Stimulated activated CD8-positive, alpha-beta memory T cell treated with anti-CD3 and anti-CD28 coated beads, Interleukin-12 subunit alpha, Interleukin-12 subunit beta, amount 100 ng/mL, for 24 hours (primary cell): ENCODE measurements around the gene GRIA4.

Experiments
- DNase-seq: peaks from one replicate; pipeline ENCODE4 v3.0.0-alpha.2; 2020; ENCODE audit errors: extremely low read depth

GRIA4 gene

GRCh38 chr11:105639527-105639926, 29.7 kb downstream of the GRIA4 start:
- DNase-seq = no peak

- no peak for DNase-seq
Measured at GRCh38 chr11:105641433-105641832, 31.6 kb downstream of the GRIA4 start.

GRCh38 chr11:105642870-105643269, 33.0 kb downstream of the GRIA4 start:
- DNase-seq = no peak

GRCh38 chr11:105644839-105645573, 35.1 kb downstream of the GRIA4 start:
- DNase-seq = no peak

GRCh38 chr11:105647780-105648179, 37.9 kb downstream of the GRIA4 start:
- DNase-seq = no peak

GRCh38 chr11:105648762-105649161, 38.9 kb downstream of the GRIA4 start:
- DNase-seq = no peak

GRCh38 chr11:105665281-105665680, 55.4 kb downstream of the GRIA4 start:
- DNase-seq = no peak

- no peak for DNase-seq
Measured at GRCh38 chr11:105667441-105667840, 57.6 kb downstream of the GRIA4 start.

- DNase-seq = no peak
Measured at GRCh38 chr11:105670811-105671210, 60.9 kb downstream of the GRIA4 start.

GRCh38 chr11:105673089-105673488, 63.2 kb downstream of the GRIA4 start:
- no peak for DNase-seq

- DNase-seq = no peak
Measured at GRCh38 chr11:105689631-105690030, 79.8 kb downstream of the GRIA4 start.

GRCh38 chr11:105690467-105690866, 80.6 kb downstream of the GRIA4 start:
- no peak for DNase-seq

- no peak for DNase-seq
Measured at GRCh38 chr11:105693075-105693759, 83.3 kb downstream of the GRIA4 start.

- no peak for DNase-seq
Measured at GRCh38 chr11:105696000-105696399, 86.1 kb downstream of the GRIA4 start.

- no peak for DNase-seq
Measured at GRCh38 chr11:105697291-105697690, 87.4 kb downstream of the GRIA4 start.

GRCh38 chr11:105699203-105699602, 89.3 kb downstream of the GRIA4 start:
- DNase-seq = no peak

- no peak for DNase-seq
Measured at GRCh38 chr11:105700271-105700670, 90.4 kb downstream of the GRIA4 start.

GRCh38 chr11:105701098-105701497, 91.2 kb downstream of the GRIA4 start:
- DNase-seq = no peak

- DNase-seq = no peak
Measured at GRCh38 chr11:105705786-105706530, 96.1 kb downstream of the GRIA4 start.

GRCh38 chr11:105713106-105713505, 103.2 kb downstream of the GRIA4 start:
- DNase-seq = no peak

- no peak for DNase-seq
Measured at GRCh38 chr11:105713696-105714095, 103.8 kb downstream of the GRIA4 start.

GRCh38 chr11:105718641-105719040, 108.8 kb downstream of the GRIA4 start:
- no peak for DNase-seq
